Coronary artery (tissue), 2 donors: ENCODE measurements around the gene CADM4.

Source experiments
- DNase-seq: peaks from one replicate; pipeline ENCODE4 v3.0.0-alpha.2; 2017; ENCODE audit warnings: low spot score
- H3K27ac ChIP-seq, 2 donors: fragments of 200-600 bp; sonication (generic); one replicate each; pipeline ENCODE4 v1.5.1; 2016 to 2019
- H3K4me3 ChIP-seq: fragments of 200-600 bp; sonication (generic); 2 replicates; pipeline ENCODE4 v1.5.1; 2016; ENCODE audit warnings: mild to moderate bottlenecking, moderate library complexity
- CTCF ChIP-seq: fragments of 200-600 bp; sonication (generic); IDR thresholded peaks from one replicate; pipeline ENCODE4 v1.5.1; 2019; ENCODE audit warnings: antibody characterized with exemption

CADM4 gene

GRCh38 chr19:43596842-43597461 lies 42.7 kb downstream of the CADM4 start:
- Histone ChIP-seq H3K27ac (peak overlapping the region; percentile 76 to 97), H3K4me3 (peak overlapping the region; percentile 67)
- DNase-seq = no peak
- TF ChIP-seq CTCF = no peak

- no peak for TF ChIP-seq CTCF
- peak within 1 kb of the TSS; percentile 67 for H3K4me3 ChIP-seq
- peak within 1 kb of the TSS; percentile 76 to 97 for H3K27ac ChIP-seq
- DNase-seq = peak; percentile 100
Measured at GRCh38 chr19:43595999-43596841, 43.4 kb downstream of the CADM4 start, which contains the start of the genes IRGQ and ZNF576. Gene IRGQ, minus strand, starts transcription at chr19:43596134. Its CDS starts 796 bp downstream, at chr19:43595338. Gene ZNF576, plus strand, starts transcription at chr19:43596595. Its CDS starts 514 bp downstream, at chr19:43597109.

GRCh38 chr19:43595605-43595998 lies 44.0 kb downstream of the CADM4 start:
- TF ChIP-seq CTCF = no peak
- no peak for DNase-seq
- H3K27ac ChIP-seq = peak overlapping the region; percentile 76 to 97
- H3K4me3 ChIP-seq = peak overlapping the region; percentile 67

GRCh38 chr19:43594710-43595604 lies 44.7 kb downstream of the CADM4 start:
- peak overlapping the region; percentile 76 to 97 for H3K27ac ChIP-seq
- peak overlapping the region; percentile 67 for H3K4me3 ChIP-seq
- TF ChIP-seq CTCF = peak; percentile 45
- no peak for DNase-seq

GRCh38 chr19:43594081-43594697 lies 45.5 kb downstream of the CADM4 start:
- DNase-seq = no peak
- peak overlapping the region in 1 of 2 donors; percentile 76 for H3K27ac ChIP-seq
- H3K4me3 ChIP-seq = peak overlapping the region; percentile 67
- TF ChIP-seq CTCF = no peak

GRCh38 chr19:43592800-43593350 lies 46.8 kb downstream of the CADM4 start:
- Histone ChIP-seq H3K27ac (no peak overlapping the region), H3K4me3 (no peak overlapping the region)
- no peak for TF ChIP-seq CTCF
- no peak for DNase-seq
